Upper lobe of right lung (tissue), 1 donor: ENCODE data around the gene GRAP. TPM values are rescaled to one million over a fixed set of nuclear protein-coding genes. Genes with fewer than 3 reads are reported as not detected.

Experiments used
- ATAC-seq: fragments of 200-7000 bp; cut with Tn5 transposase; one replicate; pipeline ENCODE4 v1.9.1; 2020; ENCODE audit warnings: mild to moderate bottlenecking, moderate library complexity
- DNase-seq: peaks from one replicate; pipeline ENCODE4 v3.0.0-alpha.2; 2020
- H3K27ac ChIP-seq: fragments of 200-600 bp; one replicate; pipeline ENCODE4 v1.8.0; 2022
- H3K27me3 ChIP-seq: fragments of 200-600 bp; one replicate; pipeline ENCODE4 v1.8.0; 2022; ENCODE audit warnings: mild to moderate bottlenecking
- H3K36me3 ChIP-seq: fragments of 200-600 bp; one replicate; pipeline ENCODE4 v1.8.0; 2022
- H3K4me1 ChIP-seq: fragments of 200-600 bp; one replicate; pipeline ENCODE4 v1.8.0; 2022
- H3K4me3 ChIP-seq: fragments of 200-600 bp; one replicate; pipeline ENCODE4 v1.8.0; 2022; ENCODE audit warnings: mild to moderate bottlenecking
- H3K9me3 ChIP-seq: fragments of 200-600 bp; one replicate; pipeline ENCODE4 v1.8.0; 2022
- CTCF ChIP-seq: fragments of 200-600 bp; IDR thresholded peaks from one replicate; pipeline ENCODE4 v1.8.0; 2022; ENCODE audit warnings: antibody characterized with exemption
- intact Hi-C: fragments of 100-400 bp; cut with DNase I; formaldehyde crosslinking; loops from one replicate; pipeline ENCODE4 v1.11.0; 2022
- total RNA-seq: library from RNA; stranded (reverse); fragmentation: NEBNext Ultra II Directional; extraction: Animal tissue kit (Norgen Biotek cat#: 25700); gene quantifications from one replicate; pipeline ENCODE4 v1.2.1, GENCODE V29; 2021
- donor health status: DM: no; HTN: yes; CAD: no; lungs with severe emphysema.

The GRAP gene
- total RNA-seq, 1 donor from 2014 or later: 10.6 TPM

GRCh38 chr17:18990331-18990730, 56.4 kb downstream of the GRAP start:
- Histone ChIP-seq H3K4me3 (no peak overlapping the region), H3K9me3 (no peaks in the 10 kb centered on the region), H3K27ac (no peak overlapping the region), H3K4me1 (peaks cover 10% of the 10 kb centered on the region), H3K27me3 (no peaks in the 10 kb centered on the region), H3K36me3 (no peaks in the 10 kb centered on the region)
- no peak for TF ChIP-seq CTCF
- no peak for DNase-seq
- intact Hi-C loops: no loop called here
- no peak for ATAC-seq

DNA sequence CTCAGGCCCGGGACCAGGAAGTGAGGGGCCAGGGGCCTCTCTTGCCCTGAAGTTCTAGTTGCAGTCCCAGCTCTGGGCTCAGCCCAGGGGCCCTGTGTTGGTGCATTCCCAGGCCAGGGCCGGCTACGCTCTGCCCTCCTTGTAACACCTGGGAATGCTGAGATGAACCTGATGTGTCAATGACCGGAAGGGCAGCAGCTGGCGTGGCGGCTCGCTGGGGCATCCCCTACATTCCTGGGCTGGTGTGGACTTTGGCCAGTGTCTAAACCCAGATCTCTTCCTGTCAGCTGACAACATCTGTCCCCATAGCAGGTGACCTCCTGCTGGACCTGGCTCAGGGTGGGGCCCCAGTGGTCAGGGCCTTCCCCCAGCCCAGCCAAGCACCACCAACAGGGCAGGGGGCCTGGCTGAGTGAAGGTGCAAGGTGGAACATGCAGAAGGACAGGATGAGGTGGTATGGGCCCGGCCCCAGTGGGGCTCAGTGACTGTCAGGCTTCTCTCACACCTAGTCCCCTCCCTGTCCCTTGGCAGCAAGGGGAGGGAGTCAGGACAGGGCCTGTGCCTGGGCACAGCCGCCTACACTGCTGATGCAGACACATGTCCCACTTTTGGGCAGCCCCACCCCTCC, 58.1 kb downstream of the GRAP start:
- intact Hi-C loops: no loop called here

DNA sequence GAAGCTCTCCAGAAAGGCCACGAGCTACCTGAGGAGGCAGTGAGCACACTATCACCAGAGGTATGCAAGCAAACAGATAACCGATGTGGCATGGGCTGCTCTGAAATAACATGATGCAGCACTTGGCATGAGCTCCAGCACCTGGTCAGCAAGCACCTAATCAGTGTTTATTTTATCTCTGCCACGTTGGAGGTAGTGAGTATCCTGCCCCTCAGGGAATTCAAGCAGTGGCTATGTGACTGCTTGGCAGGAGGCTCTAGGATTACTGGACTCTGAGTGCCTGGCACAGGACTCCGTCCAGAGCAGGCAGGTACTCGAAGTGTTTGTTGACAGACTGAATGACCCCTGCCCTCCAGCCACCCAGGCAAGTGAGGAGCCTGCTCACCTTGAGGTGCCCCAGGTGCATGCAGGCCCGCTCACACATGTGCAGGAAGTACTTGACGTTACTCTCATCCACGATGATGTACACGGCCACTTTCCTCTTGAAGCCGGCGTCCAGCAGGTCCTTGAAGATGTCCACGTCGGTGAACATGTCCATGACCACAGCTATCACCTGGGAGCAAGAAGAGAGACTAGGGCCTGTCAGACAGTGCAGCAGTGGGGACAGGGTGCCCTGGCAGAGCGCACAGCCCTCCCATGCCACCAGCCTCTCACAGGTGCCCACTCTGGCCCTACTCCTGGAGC, 58.8 kb downstream of the GRAP start:
- H3K27ac ChIP-seq: no peak overlapping the region
- no peaks in the 10 kb centered on the region for H3K9me3 ChIP-seq
- peaks cover 5% of the 10 kb centered on the region for H3K4me1 ChIP-seq
- H3K4me3 ChIP-seq: no peak overlapping the region
- intact Hi-C loops: no loop called here
- H3K27me3 ChIP-seq: no peaks in the 10 kb centered on the region
- ATAC-seq (peak; percentile 57), DNase-seq (no peak)
- no peaks in the 10 kb centered on the region for H3K36me3 ChIP-seq
- TF ChIP-seq CTCF: no peak

More for the DNA sequence above, 58.1 kb downstream of the GRAP start:
- Histone ChIP-seq H3K27ac (no peak overlapping the region), H3K4me3 (no peak overlapping the region), H3K27me3 (no peaks in the 10 kb centered on the region), H3K4me1 (peaks cover 10% of the 10 kb centered on the region), H3K9me3 (no peaks in the 10 kb centered on the region), H3K36me3 (no peaks in the 10 kb centered on the region)
- DNase-seq: no peak
- no peak for TF ChIP-seq CTCF
- peak; percentile 1 for ATAC-seq

- H3K27me3 ChIP-seq: no peaks in the 10 kb centered on the region
- peaks cover 4% of the 10 kb centered on the region for H3K4me1 ChIP-seq
- intact Hi-C loops: no loop called here
- no peaks in the 10 kb centered on the region for H3K9me3 ChIP-seq
- H3K27ac ChIP-seq: no peak overlapping the region
- DNase-seq (no peak), ATAC-seq (no peak)
- no peaks in the 10 kb centered on the region for H3K36me3 ChIP-seq
- H3K4me3 ChIP-seq: no peak overlapping the region
- no peak for TF ChIP-seq CTCF
These were observed 59.5 kb downstream of the GRAP start for GRCh38 chr17:18987230-18987610.

DNA sequence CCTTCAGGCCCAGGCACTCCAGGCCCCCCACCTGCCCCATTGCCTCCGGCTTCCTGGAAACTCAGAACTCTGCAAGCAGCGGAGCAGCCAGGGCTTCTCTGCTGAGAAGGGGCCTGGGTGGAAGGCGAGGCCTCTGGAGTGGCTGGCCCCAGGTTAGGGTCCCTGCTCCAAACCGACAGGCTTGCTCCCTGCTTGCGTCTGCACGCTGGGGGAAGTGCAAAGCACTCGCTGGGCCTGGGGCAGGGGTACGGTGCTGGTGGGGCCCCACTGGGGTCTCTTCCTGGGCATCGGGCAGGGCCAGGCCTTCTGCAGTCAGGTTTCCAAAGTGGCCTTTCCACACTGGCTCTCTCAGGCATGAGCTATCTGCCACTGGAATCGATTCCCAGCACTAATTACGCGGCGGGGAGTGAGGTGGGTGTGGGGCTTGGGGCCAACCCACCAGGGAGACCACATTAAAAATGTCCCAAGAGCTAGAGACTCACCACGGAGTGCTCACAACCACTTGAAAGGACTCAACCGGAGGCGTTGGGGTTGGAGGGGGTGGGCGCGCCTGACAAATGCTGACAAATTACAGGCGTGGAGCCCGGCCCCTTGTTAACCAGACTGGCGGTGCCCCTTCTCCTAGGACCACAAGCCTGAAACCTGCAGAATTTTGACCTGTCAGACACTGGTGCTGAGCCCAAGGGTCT, 60.1 kb downstream of the GRAP start:
- Histone ChIP-seq H3K9me3 (no peaks in the 10 kb centered on the region), H3K36me3 (no peaks in the 10 kb centered on the region), H3K27ac (no peak overlapping the region), H3K4me3 (no peak overlapping the region), H3K4me1 (peaks cover 4% of the 10 kb centered on the region), H3K27me3 (no peaks in the 10 kb centered on the region)
- intact Hi-C loops: no loop called here
- ATAC-seq (no peak), DNase-seq (no peak)
- TF ChIP-seq CTCF: no peak
